PFSK-1 (cell line): Measurements from ENCODE around the gene NFKBIL1. TPM values are rescaled to one million over a fixed set of nuclear protein-coding genes. Genes with fewer than 3 reads are reported as not detected.

ENCODE experiments used
- FOXP2 ChIP-seq: optimal IDR thresholded peaks from 2 replicates; pipeline ENCODE3; 2011; ENCODE audit warnings: borderline replicate concordance, control low read depth, inconsistent platforms; ENCODE audit not compliant: insufficient read depth; ENCODE audit errors: extremely low read length, extremely low read depth
- POLR2AphosphoS5 ChIP-seq: IDR thresholded peaks from 2 replicates; pipeline ENCODE4 v1.6.1; 2012; ENCODE audit warnings: low read depth, mild to moderate bottlenecking, control low read depth, low read length, moderate library complexity
- SIN3A ChIP-seq: IDR thresholded peaks from 2 replicates; pipeline ENCODE4 v1.6.1; 2012; ENCODE audit warnings: mild to moderate bottlenecking, low read length, moderate library complexity, borderline replicate concordance; ENCODE audit not compliant: insufficient read depth
- TAF1 ChIP-seq: IDR thresholded peaks from 2 replicates; pipeline ENCODE4 v1.6.1; 2012; ENCODE audit warnings: low read length, control low read depth, borderline replicate concordance; ENCODE audit not compliant: insufficient read depth
- polyA plus RNA-seq: library from polyadenylated mRNA; unstranded; fragments of >200 nt; gene quantifications from one replicate; pipeline ENCODE4 v1.2.1, GENCODE V29; 2012; ENCODE audit warnings: low read depth, missing spikeins; ENCODE audit not compliant: insufficient read length
- TF ChIP-seq, protein P1 (sequence below), 2 experiments: IDR thresholded peaks; 2 replicates each; pipeline versions ENCODE4 v1.6.1 to v1.8.0; 2011 to 2012; ENCODE audit warnings: low read depth in 2 of 2, low read length in 2 of 2, control low read depth in 1 of 2, inconsistent platforms in 1 of 2, mild to moderate bottlenecking in 1 of 2, moderate library complexity in 1 of 2; ENCODE audit not compliant: insufficient read depth in 1 of 2

NFKBIL1 gene, protein sequence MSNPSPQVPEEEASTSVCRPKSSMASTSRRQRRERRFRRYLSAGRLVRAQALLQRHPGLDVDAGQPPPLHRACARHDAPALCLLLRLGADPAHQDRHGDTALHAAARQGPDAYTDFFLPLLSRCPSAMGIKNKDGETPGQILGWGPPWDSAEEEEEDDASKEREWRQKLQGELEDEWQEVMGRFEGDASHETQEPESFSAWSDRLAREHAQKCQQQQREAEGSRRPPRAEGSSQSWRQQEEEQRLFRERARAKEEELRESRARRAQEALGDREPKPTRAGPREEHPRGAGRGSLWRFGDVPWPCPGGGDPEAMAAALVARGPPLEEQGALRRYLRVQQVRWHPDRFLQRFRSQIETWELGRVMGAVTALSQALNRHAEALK
- 82.3 TPM for polyA plus RNA-seq

GRCh38 chr6:31546958-31547726 is at the start of gene NFKBIL1:
TSS of gene NFKBIL1 (plus strand) at chr6:31547608. CDS start at chr6:31547695, 87 bp downstream.
- no peak for TF ChIP-seq FOXP2
- peak; percentile 76; the same call in 1 of the 2 replicates for TF ChIP-seq TAF1
- TF ChIP-seq, protein P1, sequence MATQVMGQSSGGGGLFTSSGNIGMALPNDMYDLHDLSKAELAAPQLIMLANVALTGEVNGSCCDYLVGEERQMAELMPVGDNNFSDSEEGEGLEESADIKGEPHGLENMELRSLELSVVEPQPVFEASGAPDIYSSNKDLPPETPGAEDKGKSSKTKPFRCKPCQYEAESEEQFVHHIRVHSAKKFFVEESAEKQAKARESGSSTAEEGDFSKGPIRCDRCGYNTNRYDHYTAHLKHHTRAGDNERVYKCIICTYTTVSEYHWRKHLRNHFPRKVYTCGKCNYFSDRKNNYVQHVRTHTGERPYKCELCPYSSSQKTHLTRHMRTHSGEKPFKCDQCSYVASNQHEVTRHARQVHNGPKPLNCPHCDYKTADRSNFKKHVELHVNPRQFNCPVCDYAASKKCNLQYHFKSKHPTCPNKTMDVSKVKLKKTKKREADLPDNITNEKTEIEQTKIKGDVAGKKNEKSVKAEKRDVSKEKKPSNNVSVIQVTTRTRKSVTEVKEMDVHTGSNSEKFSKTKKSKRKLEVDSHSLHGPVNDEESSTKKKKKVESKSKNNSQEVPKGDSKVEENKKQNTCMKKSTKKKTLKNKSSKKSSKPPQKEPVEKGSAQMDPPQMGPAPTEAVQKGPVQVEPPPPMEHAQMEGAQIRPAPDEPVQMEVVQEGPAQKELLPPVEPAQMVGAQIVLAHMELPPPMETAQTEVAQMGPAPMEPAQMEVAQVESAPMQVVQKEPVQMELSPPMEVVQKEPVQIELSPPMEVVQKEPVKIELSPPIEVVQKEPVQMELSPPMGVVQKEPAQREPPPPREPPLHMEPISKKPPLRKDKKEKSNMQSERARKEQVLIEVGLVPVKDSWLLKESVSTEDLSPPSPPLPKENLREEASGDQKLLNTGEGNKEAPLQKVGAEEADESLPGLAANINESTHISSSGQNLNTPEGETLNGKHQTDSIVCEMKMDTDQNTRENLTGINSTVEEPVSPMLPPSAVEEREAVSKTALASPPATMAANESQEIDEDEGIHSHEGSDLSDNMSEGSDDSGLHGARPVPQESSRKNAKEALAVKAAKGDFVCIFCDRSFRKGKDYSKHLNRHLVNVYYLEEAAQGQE (IDR thresholded peaks at IDR 0.05; ENCODE audit: insufficient read depth in 1 of 2, low read depth in 2 of 2, low read length in 2 of 2): 0 out of 4 replicates have a peak, but pooled peaks of 1 of the 2 experiments have one; percentile 27
- TF ChIP-seq POLR2AphosphoS5: peak; percentile 96
- 0 out of 2 replicates have a peak, but pooled peaks have one; percentile 30 for TF ChIP-seq SIN3A

DNA sequence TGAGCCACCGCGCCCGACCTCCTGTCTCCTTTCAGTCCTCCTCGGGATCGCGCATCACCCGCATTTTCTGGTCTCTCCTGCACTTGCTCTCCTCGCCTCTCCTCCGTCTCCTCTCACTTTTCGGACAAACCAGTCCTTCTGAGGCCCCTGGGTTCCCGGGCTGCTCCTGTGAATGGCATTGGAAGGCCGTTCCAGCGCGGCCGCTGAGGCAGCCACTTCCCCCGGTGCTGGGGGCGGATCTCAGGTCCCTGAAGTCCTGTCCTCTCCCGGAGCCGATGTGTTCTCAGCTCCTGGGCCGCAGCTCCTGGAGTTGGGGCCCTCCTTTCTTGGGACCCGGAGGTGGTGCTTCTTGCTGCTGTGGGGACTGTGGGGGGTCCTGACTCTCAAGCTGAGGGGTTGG is 48.7 kb upstream of the NFKBIL1 start:
- no peak for TF ChIP-seq FOXP2
- no peak for TF ChIP-seq TAF1
- no peak for TF ChIP-seq POLR2AphosphoS5
- TF ChIP-seq SIN3A: no peak
- TF ChIP-seq, protein P1 (IDR thresholded peaks at IDR 0.05; ENCODE audit: insufficient read depth in 1 of 2, low read depth in 2 of 2, low read length in 2 of 2): no peak

DNA sequence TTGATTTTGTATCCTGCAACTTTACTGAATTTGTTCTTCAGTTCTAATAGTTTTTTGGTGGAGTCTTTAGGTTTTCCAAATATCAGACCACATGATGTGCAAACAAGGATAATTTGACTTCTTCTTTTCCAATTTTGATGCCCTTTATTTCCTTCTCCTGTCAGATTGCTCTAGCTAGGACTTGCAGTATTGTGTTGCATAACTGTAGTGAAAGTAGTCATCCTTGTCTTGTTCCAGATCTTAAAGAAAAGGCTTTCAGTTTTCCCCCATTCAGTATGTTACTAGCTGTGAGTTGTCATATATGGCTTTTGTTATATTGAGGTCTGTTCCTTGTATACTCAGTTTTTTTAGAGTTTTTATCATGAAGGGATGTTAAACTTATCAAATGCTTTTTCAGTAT is 44.8 kb upstream of the NFKBIL1 start:
- TF ChIP-seq SIN3A: no peak
- TF ChIP-seq, protein P1 (IDR thresholded peaks at IDR 0.05; ENCODE audit: insufficient read depth in 1 of 2, low read depth in 2 of 2, low read length in 2 of 2): no peak
- TF ChIP-seq TAF1: no peak
- TF ChIP-seq POLR2AphosphoS5: no peak
- TF ChIP-seq FOXP2: no peak

DNA sequence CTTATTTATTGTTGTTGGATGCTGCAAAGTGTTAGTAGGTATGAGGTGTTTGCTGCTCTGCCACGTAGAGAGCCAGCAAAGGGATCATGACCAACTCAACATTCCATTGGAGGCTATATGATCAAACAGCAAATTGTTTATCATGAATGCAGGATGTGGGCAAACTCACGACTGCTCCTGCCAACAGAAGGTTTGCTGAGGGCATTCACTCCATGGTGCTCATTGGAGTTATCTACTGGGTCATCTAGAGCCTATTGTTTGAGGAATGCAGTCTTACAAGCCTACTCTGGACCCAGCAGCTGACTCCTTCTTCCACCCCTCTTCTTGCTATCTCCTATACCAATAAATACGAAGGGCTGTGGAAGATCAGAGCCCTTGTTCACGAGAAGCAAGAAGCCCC is 37.4 kb upstream of the NFKBIL1 start:
- TF ChIP-seq FOXP2 (no peak), TAF1 (no peak), SIN3A (no peak), POLR2AphosphoS5 (no peak)
- TF ChIP-seq, protein P1 (IDR thresholded peaks at IDR 0.05; ENCODE audit: insufficient read depth in 1 of 2, low read depth in 2 of 2, low read length in 2 of 2): no peak
